Neuronal stem cell (in vitro differentiated cells): ENCODE measurements around the gene HSPB1.
A peak's percentile ranks its signal among the peaks of the same experiment; 100 is the strongest.

Experiments
- DNase-seq: peaks from one replicate; pipeline ENCODE4 v3.0.0-alpha.2; 2013; ENCODE audit warnings: low spot score
- H2AFZ ChIP-seq: one replicate; pipeline ENCODE4 v1.6.1; 2013; ENCODE audit warnings: mild to moderate bottlenecking, low read length, inconsistent platforms
- H2AK5ac ChIP-seq: 2 replicates; pipeline ENCODE4 v1.6.1; 2013; ENCODE audit warnings: low read depth, mild to moderate bottlenecking, inconsistent platforms, low read length, moderate library complexity, mixed read lengths
- H2BK120ac ChIP-seq: 2 replicates; pipeline ENCODE4 v1.6.1; 2013; ENCODE audit warnings: low read depth, mild to moderate bottlenecking, inconsistent platforms, low read length, moderate library complexity, mixed read lengths
- H2BK12ac ChIP-seq: one replicate; pipeline ENCODE4 v1.6.1; 2013; ENCODE audit warnings: low read length, inconsistent platforms
- H2BK15ac ChIP-seq: 2 replicates; pipeline ENCODE4 v1.6.1; 2013; ENCODE audit warnings: mild to moderate bottlenecking, low read length, inconsistent platforms, mixed read lengths
- H2BK5ac ChIP-seq: one replicate; pipeline ENCODE4 v1.6.1; 2013; ENCODE audit warnings: inconsistent platforms, mild to moderate bottlenecking, low read length, moderate library complexity
- H3K14ac ChIP-seq: one replicate; pipeline ENCODE4 v1.6.1; 2013; ENCODE audit warnings: low read length, inconsistent platforms
- H3K18ac ChIP-seq: 2 replicates; pipeline ENCODE4 v1.6.1; 2013; ENCODE audit warnings: low read length, inconsistent platforms
- H3K23ac ChIP-seq: 2 replicates; pipeline ENCODE4 v1.6.1; 2013; ENCODE audit warnings: low read depth, mild to moderate bottlenecking, mixed read lengths, low read length, inconsistent platforms; ENCODE audit not compliant: poor library complexity
- H3K27ac ChIP-seq: replicated peaks from 3 replicates; pipeline ENCODE4 v1.5.1; 2013; ENCODE audit warnings: low read length, inconsistent platforms
- H3K27me3 ChIP-seq, 3 experiments: 2 replicates each; pipeline ENCODE4 v1.6.1; 2013; ENCODE audit warnings: low read length in 3 of 3, mild to moderate bottlenecking in 2 of 3, inconsistent platforms in 1 of 3, low read depth in 1 of 3, mixed read lengths in 1 of 3, moderate library complexity in 1 of 3; ENCODE audit not compliant: control insufficient read depth in 3 of 3, insufficient read depth in 3 of 3
- H3K36me3 ChIP-seq, 2 donors: replicated peaks in 1 of 2; 2 replicates each; pipeline ENCODE4 v1.6.1; 2013; ENCODE audit warnings: low read length in 2 of 2; ENCODE audit not compliant: control insufficient read depth in 2 of 2, insufficient read depth in 2 of 2
- H3K4ac ChIP-seq: 2 replicates; pipeline ENCODE4 v1.6.1; 2013; ENCODE audit warnings: inconsistent platforms, mild to moderate bottlenecking, low read length, moderate library complexity
- H3K4me1 ChIP-seq, 2 donors: 1 replicate in 1 of 2; 2 replicates in 1 of 2; pipeline ENCODE4 v1.6.1; 2013; ENCODE audit warnings: low read length in 2 of 2, low read depth in 1 of 2; ENCODE audit not compliant: control insufficient read depth in 2 of 2, insufficient read depth in 1 of 2
- H3K4me2 ChIP-seq: one replicate; pipeline ENCODE4 v1.6.1; 2013; ENCODE audit warnings: mild to moderate bottlenecking, low read length, inconsistent platforms; ENCODE audit not compliant: insufficient read depth, poor library complexity, severe bottlenecking
- H3K4me3 ChIP-seq, 2 donors: 2 replicates each; pipeline ENCODE4 v1.5.1; 2013; ENCODE audit warnings: low read length in 2 of 2, mild to moderate bottlenecking in 2 of 2, inconsistent platforms in 1 of 2, moderate library complexity in 1 of 2
- H3K79me1 ChIP-seq: one replicate; pipeline ENCODE4 v1.6.1; 2013; ENCODE audit warnings: low read depth, mild to moderate bottlenecking, inconsistent platforms, low read length, moderate library complexity
- H3K9ac ChIP-seq: one replicate; pipeline ENCODE4 v1.6.1; 2013; ENCODE audit warnings: mild to moderate bottlenecking, low read depth, low read length, inconsistent platforms; ENCODE audit not compliant: poor library complexity
- H3K9me3 ChIP-seq, 2 donors: replicated peaks in 1 of 2; 2 replicates each; pipeline versions ENCODE3 to v1.6.1; 2013; ENCODE audit warnings: low read length in 2 of 2, mild to moderate bottlenecking in 2 of 2, inconsistent platforms in 1 of 2, low read depth in 1 of 2, mixed read lengths in 1 of 2, moderate library complexity in 1 of 2; ENCODE audit not compliant: control insufficient read depth in 2 of 2, insufficient read depth in 1 of 2
- H4K8ac ChIP-seq: one replicate; pipeline ENCODE4 v1.6.1; 2013; ENCODE audit warnings: low read depth, mild to moderate bottlenecking, inconsistent platforms, low read length, moderate library complexity
- H4K91ac ChIP-seq: one replicate; pipeline ENCODE4 v1.6.1; 2013; ENCODE audit warnings: low read length, low read depth, mild to moderate bottlenecking, inconsistent platforms; ENCODE audit not compliant: poor library complexity
- WGBS, 2 donors: extraction: QIAGEN DNeasy Blood & Tissue Kit; methylation state at CpG; one replicate each; pipeline ENCODE4 v1.1.7; 2013; ENCODE audit warnings: missing lambda C conversion rate in 2 of 2, mixed read lengths in 1 of 2; ENCODE audit not compliant: insufficient read length in 2 of 2, insufficient replicate concordance in 1 of 2; ENCODE audit errors: extremely low coverage in 2 of 2; 5-methylcytosine and 5-hydroxymethylcytosine counted together

HSPB1 gene

GRCh38 chr7:76262683-76263402 lies 39.6 kb upstream of the HSPB1 start:
- Histone ChIP-seq H3K4me3 (no peak overlapping the region), H3K14ac (no peak overlapping the region), H3K18ac (no peak overlapping the region), H3K4ac (no peak overlapping the region), H2AFZ (no peak overlapping the region), H3K23ac (no peak overlapping the region), H2BK12ac (no peak overlapping the region), H3K36me3 (no peaks in the 10 kb centered on the region), H3K4me2 (no peak overlapping the region), H3K4me1 (peaks cover 0 to 8% of the 10 kb centered on the region in 2 donors), H2BK5ac (no peak overlapping the region), H2BK120ac (no peak overlapping the region), H2BK15ac (no peak overlapping the region), H3K9ac (no peak overlapping the region), H3K27ac (no peak overlapping the region), H3K27me3 (peaks cover 2 to 12% (median 11%) of the 10 kb centered on the region in 3 experiments), H2AK5ac (no peak overlapping the region), H3K9me3 (no peaks in the 10 kb centered on the region), H3K79me1 (peaks cover 3% of the 10 kb centered on the region), H4K8ac (no peak overlapping the region), H4K91ac (no peak overlapping the region)
- peak; percentile 62 for DNase-seq
- WGBS, 2 donors: no CpG with 5 or more reads among the region's 7 CpGs

- H2AK5ac ChIP-seq: no peak overlapping the region
- peak overlapping the region; percentile 11 for H3K18ac ChIP-seq
- H3K36me3 ChIP-seq: no peaks in the 10 kb centered on the region
- no peak overlapping the region for H3K4ac ChIP-seq
- no peak overlapping the region for H3K27ac ChIP-seq
- no CpG with 5 or more reads among the region's 7 CpGs for WGBS, 2 donors
- H3K23ac ChIP-seq: no peak overlapping the region
- no peak overlapping the region for H2BK15ac ChIP-seq
- no peak overlapping the region for H4K91ac ChIP-seq
- no peak overlapping the region for H4K8ac ChIP-seq
- no peak overlapping the region for H2BK5ac ChIP-seq
- H3K79me1 ChIP-seq: peaks cover 3% of the 10 kb centered on the region
- no peak overlapping the region for H3K4me3 ChIP-seq
- no peak for DNase-seq
- H2BK120ac ChIP-seq: no peak overlapping the region
- H3K14ac ChIP-seq: no peak overlapping the region
- no peaks in the 10 kb centered on the region for H3K9me3 ChIP-seq
- no peak overlapping the region for H2AFZ ChIP-seq
- peaks cover 2 to 4% of the 10 kb centered on the region in 2 donors for H3K4me1 ChIP-seq
- H3K9ac ChIP-seq: no peak overlapping the region
- H3K4me2 ChIP-seq: no peak overlapping the region
- peaks cover 5 to 30% (median 29%) of the 10 kb centered on the region in 3 experiments for H3K27me3 ChIP-seq
- no peak overlapping the region for H2BK12ac ChIP-seq
Observed at GRCh38 chr7:76265299-76265698, 37.2 kb upstream of the HSPB1 start.

DNA sequence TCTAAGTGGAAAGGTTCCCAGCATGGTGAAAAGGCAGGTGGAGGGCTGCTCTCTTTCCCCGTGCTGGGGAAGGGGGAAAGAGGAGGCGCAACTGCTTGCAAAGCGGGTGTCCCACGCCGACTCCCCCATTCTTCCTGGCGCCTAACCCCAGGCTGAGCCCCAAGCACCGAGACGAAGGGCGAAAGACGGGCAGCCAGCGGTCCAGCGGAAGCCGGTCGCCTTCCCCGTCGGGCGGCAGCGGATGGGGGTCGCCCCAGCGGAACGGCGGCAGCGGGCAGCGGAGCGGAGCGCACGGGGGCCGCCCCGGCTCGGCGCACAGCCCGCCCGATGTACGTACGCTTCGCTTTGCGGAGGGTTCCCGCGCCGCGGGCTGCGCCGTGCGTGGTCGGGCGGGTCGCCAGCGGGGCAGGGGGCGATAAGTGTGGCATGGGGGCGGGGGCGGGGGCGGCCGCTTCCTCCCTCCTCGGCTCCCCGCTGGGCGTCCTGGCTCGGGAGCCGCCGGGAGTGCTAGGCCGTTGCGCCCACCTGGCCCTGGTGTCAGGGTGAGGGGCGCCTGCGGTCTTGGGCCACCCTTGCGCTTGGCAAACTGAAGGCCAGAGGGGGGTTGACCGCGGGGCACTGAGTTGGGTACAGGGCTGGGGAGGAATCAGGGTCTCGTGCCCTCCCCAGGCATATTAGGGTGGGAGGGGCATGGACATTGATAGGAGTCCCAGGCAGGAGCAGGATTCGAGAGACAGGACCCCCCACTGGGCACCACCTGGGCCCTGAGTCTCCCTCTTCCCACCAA lies 35.2 kb upstream of the HSPB1 start:
- Histone ChIP-seq H3K14ac (no peak overlapping the region), H2AK5ac (no peak overlapping the region)
- no peak for DNase-seq

DNA sequence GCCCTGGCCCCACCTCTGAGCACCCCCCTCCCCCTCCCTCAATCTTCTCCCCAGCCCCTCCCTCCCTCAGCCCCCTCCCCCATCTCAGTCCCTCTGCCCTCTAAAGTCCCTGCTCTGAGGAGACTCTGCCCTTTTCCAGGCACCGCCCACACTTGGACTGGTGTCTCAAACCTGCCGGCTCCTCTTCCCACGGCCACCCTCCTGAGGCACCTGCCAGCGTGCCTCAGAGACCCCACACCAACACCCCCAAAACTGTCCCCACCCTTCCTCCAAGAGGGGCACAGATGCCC lies 34.6 kb upstream of the HSPB1 start:
- no peak overlapping the region for H3K27ac ChIP-seq
- H2BK15ac ChIP-seq: no peak overlapping the region
- H2BK5ac ChIP-seq: no peak overlapping the region
- no peak overlapping the region for H2AFZ ChIP-seq
- no peak overlapping the region for H3K4me2 ChIP-seq
- H2BK120ac ChIP-seq: no peak overlapping the region
- H3K4me3 ChIP-seq: no peak overlapping the region
- no peak overlapping the region for H3K4ac ChIP-seq
- H4K8ac ChIP-seq: no peak overlapping the region
- H3K79me1 ChIP-seq: no peaks in the 10 kb centered on the region
- no peaks in the 10 kb centered on the region for H3K36me3 ChIP-seq
- H3K27me3 ChIP-seq: peaks cover 5 to 33% (median 29%) of the 10 kb centered on the region in 3 experiments
- H3K9me3 ChIP-seq: no peaks in the 10 kb centered on the region
- peaks cover 3 to 5% of the 10 kb centered on the region in 2 donors for H3K4me1 ChIP-seq
- H3K9ac ChIP-seq: no peak overlapping the region
- H3K23ac ChIP-seq: no peak overlapping the region
- DNase-seq: no peak
- no peak overlapping the region for H4K91ac ChIP-seq
- no CpG with 5 or more reads among the region's 4 CpGs for WGBS, 2 donors
- H2AK5ac ChIP-seq: no peak overlapping the region
- H3K18ac ChIP-seq: no peak overlapping the region
- no peak overlapping the region for H2BK12ac ChIP-seq
- no peak overlapping the region for H3K14ac ChIP-seq

More for the DNA sequence above, 35.2 kb upstream of the HSPB1 start:
- H2BK5ac ChIP-seq: no peak overlapping the region
- peaks cover 2% of the 10 kb centered on the region in 2 donors for H3K4me1 ChIP-seq
- no peak overlapping the region for H4K91ac ChIP-seq
- H4K8ac ChIP-seq: no peak overlapping the region
- H3K36me3 ChIP-seq: no peaks in the 10 kb centered on the region
- H3K23ac ChIP-seq: peak overlapping the region; percentile 83
- no CpG with 5 or more reads among the region's 68 CpGs for WGBS, 2 donors
- no peaks in the 10 kb centered on the region for H3K9me3 ChIP-seq
- H3K27ac ChIP-seq: no peak overlapping the region
- peak overlapping the region; percentile 79 for H3K4me2 ChIP-seq
- peak overlapping the region; percentile 89 for H2AFZ ChIP-seq
- H3K9ac ChIP-seq: peak overlapping the region; percentile 82
- peak overlapping the region; percentile 92 for H3K18ac ChIP-seq
- H3K79me1 ChIP-seq: no peaks in the 10 kb centered on the region
- peak overlapping the region; percentile 69 for H2BK15ac ChIP-seq
- H3K27me3 ChIP-seq: peaks cover 5 to 33% (median 29%) of the 10 kb centered on the region in 3 experiments
- peak overlapping the region in 1 of 2 donors; percentile 75 for H3K4me3 ChIP-seq
- no peak overlapping the region for H3K4ac ChIP-seq
- no peak overlapping the region for H2BK12ac ChIP-seq
- H2BK120ac ChIP-seq: no peak overlapping the region
